Right kidney (tissue), 9 donors: ENCODE data around the gene ZNF81.
"Not testable (repeated sequence)": the region's sequence is repeated elsewhere in the genome, so short reads cannot be mapped to it uniquely, and the experiment has no call there.

Source experiments
- DNase-seq: peaks from one replicate; pipeline ENCODE4 v3.0.0-alpha.2; 2016
- long read RNA-seq, 8 donors: transcript quantifications; one replicate each; lab custom pipeline, GENCODE V29; 2026

Gene ZNF81
- long read RNA-seq, donor 1, full-length matches to known transcripts, result 1 of 1 reads
- long read RNA-seq, donor 1, partial matches to known transcripts, result 0 of 1 reads
- long read RNA-seq, donor 1, other reads (novel, unspliced or antisense), result 0 of 1 reads
- long read RNA-seq, donor 2, result 0 reads
- long read RNA-seq, donor 3, full-length matches to known transcripts, result 1 of 1 reads
- long read RNA-seq, donor 3, partial matches to known transcripts, result 0 of 1 reads
- long read RNA-seq, donor 3, other reads (novel, unspliced or antisense), result 0 of 1 reads
- long read RNA-seq, donor 4, result 0 reads
- long read RNA-seq, donor 5, result 0 reads
- long read RNA-seq, donor 6, partial matches to known transcripts, result 6 of 6 reads
- long read RNA-seq, donor 6, other reads (novel, unspliced or antisense), result 0 of 6 reads
- long read RNA-seq, donor 7, full-length matches to known transcripts, result 2 of 2 reads
- long read RNA-seq, donor 7, partial matches to known transcripts, result 0 of 2 reads
- long read RNA-seq, donor 7, other reads (novel, unspliced or antisense), result 0 of 2 reads
- long read RNA-seq, donor 8, full-length matches to known transcripts, result 3 of 3 reads
- long read RNA-seq, donor 8, partial matches to known transcripts, result 0 of 3 reads
- long read RNA-seq, donor 8, other reads (novel, unspliced or antisense), result 0 of 3 reads

- DNase-seq, result peak; percentile 76
Observed at GRCh38 chrX:47836164-47837072, at the start of gene ZNF81. Gene ZNF81, plus strand, starts transcription at chrX:47836902. Its CDS starts 9,366 bp downstream, at chrX:47846268.

- DNase-seq, result no peak
Observed at GRCh38 chrX:47796433-47796906, 40.2 kb upstream of the ZNF81 start.

GRCh38 chrX:47797084-47797483 is 39.6 kb upstream of the ZNF81 start:
- no peak for DNase-seq

GRCh38 chrX:47798861-47799260 is 37.8 kb upstream of the ZNF81 start:
- no peak for DNase-seq

- DNase-seq, result no peak
Observed at GRCh38 chrX:47802589-47802988, 34.1 kb upstream of the ZNF81 start.

GRCh38 chrX:47803103-47803502 is 33.6 kb upstream of the ZNF81 start:
- DNase-seq, result not testable (repeated sequence)

- no peak for DNase-seq
Observed at GRCh38 chrX:47804315-47804714, 32.4 kb upstream of the ZNF81 start.

GRCh38 chrX:47805844-47806243 is 30.9 kb upstream of the ZNF81 start:
- DNase-seq, result not testable (repeated sequence)

- not testable (repeated sequence) for DNase-seq
Observed at GRCh38 chrX:47806415-47807271, 30.1 kb upstream of the ZNF81 start.

GRCh38 chrX:47807272-47807538 is 29.5 kb upstream of the ZNF81 start:
- not testable (repeated sequence) for DNase-seq

GRCh38 chrX:47807548-47807947 is 29.2 kb upstream of the ZNF81 start:
- no peak for DNase-seq

- no peak for DNase-seq
Observed at GRCh38 chrX:47808904-47809788, 27.6 kb upstream of the ZNF81 start.

GRCh38 chrX:47814851-47815250 is 21.9 kb upstream of the ZNF81 start:
- no peak for DNase-seq

GRCh38 chrX:47815901-47816845 is 20.5 kb upstream of the ZNF81 start:
- DNase-seq, result no peak

- DNase-seq, result no peak
Observed at GRCh38 chrX:47817421-47817820, 19.3 kb upstream of the ZNF81 start.

- no peak for DNase-seq
Observed at GRCh38 chrX:47817897-47818296, 18.8 kb upstream of the ZNF81 start.

- no peak for DNase-seq
Observed at GRCh38 chrX:47828984-47829383, 7.7 kb upstream of the ZNF81 start.

GRCh38 chrX:47831788-47832187 is 4.9 kb upstream of the ZNF81 start:
- DNase-seq, result peak; percentile 7

GRCh38 chrX:47838361-47838760 is 1.7 kb downstream of the ZNF81 start:
- DNase-seq, result no peak

- DNase-seq, result no peak
Observed at GRCh38 chrX:47840111-47840510, 3.4 kb downstream of the ZNF81 start.
